ENCODE measurements around the gene SLC16A12. TPM values are rescaled to one million over a fixed set of nuclear protein-coding genes. Genes with fewer than 3 reads are reported as not detected.

SLC16A12 gene
- total and polyA plus RNA-seq, 10 of the 15 experiments (the other 5 are each of a cell fraction or from before 2014, with no cell fraction given), result not detected

- 100% methylated on average over 1 of the region's 1 CpG for WGBS (ENCODE audit: insufficient coverage, insufficient replicate concordance, low lambda C conversion rate, missing lambda C conversion rate)
- no peaks in the 10 kb centered on the region for H3K27me3 ChIP-seq (replicated peaks in 1 of 2; ENCODE audit: control insufficient read depth in 2 of 2, insufficient read depth in 2 of 2, low read length in 1 of 2)
- in situ Hi-C loops (cut with MboI) (no loop called here), intact Hi-C loops (cut with micrococcal nuclease; ENCODE audit: unreplicated experiment) (loop anchor here (10.0 kb wide), 1 partner anchor 405 kb away; the partner anchor contains the start of gene FAS)
- ATAC-seq (no peak), DNase-seq (ENCODE audit: low read depth, low spot score) (no peak), FAIRE-seq (no peak)
- POLR2A ChIA-PET, result interaction anchor here (0.6 to 1.2 kb wide), 2 partner anchors 14 to 90 kb away, joined by 3 to 4 read pairs; partner anchors contain the start of gene IFIT5
- H3K27ac ChIP-seq (ENCODE audit: control insufficient read depth, insufficient read depth), result no peak overlapping the region
- SMC1A ChIA-PET (ENCODE audit: uncharacterized antibody, unreplicated experiment), result interaction anchor here (1.1 kb wide), 2 partner anchors 10 to 19 kb away, joined by 3 to 4 read pairs; no protein-coding TSS in a partner anchor
- no peak overlapping the region for H3K9ac ChIP-seq (ENCODE audit: control insufficient read depth, insufficient read depth, low read length)
- H3K4me3 ChIP-seq, result no peak overlapping the region
- RAD21 ChIA-PET (ENCODE audit: unreplicated experiment), result interaction anchor here (0.7 to 0.9 kb wide), 2 partner anchors 14 to 19 kb away, joined by 3 to 4 read pairs; partner anchors contain the start of gene IFIT5
- H3K9me3 ChIP-seq (replicated peaks; ENCODE audit: control insufficient read depth, insufficient read depth, low read length), result no peaks in the 10 kb centered on the region; the same call in 1 of the 3 replicates
- no peak overlapping the region for H3K4me2 ChIP-seq (ENCODE audit: control insufficient read depth, insufficient read depth)
- BruUV-seq (replicated peaks), result no TSS peak
- H3K79me2 ChIP-seq (ENCODE audit: control insufficient read depth, insufficient read depth, low read length), result peaks cover 9% of the 10 kb centered on the region
- CTCF ChIA-PET, result interaction anchor here (0.9 to 1.6 kb wide), 4 partner anchors 14 to 63 kb away, joined by 3 to 5 read pairs (median 4); partner anchors contain the start of gene IFIT5
- no peaks in the 10 kb centered on the region for H3K4me1 ChIP-seq (ENCODE audit: control insufficient read depth, insufficient read depth, low read length)
- no peak overlapping the region for H2AFZ ChIP-seq (ENCODE audit: control insufficient read depth, low read depth, low read length)
- H4K20me1 ChIP-seq (ENCODE audit: control insufficient read depth, insufficient read depth), result no peaks in the 10 kb centered on the region
- peaks cover 0 to 15% of the 10 kb centered on the region in 2 experiments; a peak in 2 of 4 replicates for H3K36me3 ChIP-seq (ENCODE audit: control insufficient read depth in 2 of 2, insufficient read depth in 2 of 2, low read length in 1 of 2)
- TF ChIP-seq YY1 (IDR thresholded peaks at IDR 0.05; ENCODE audit: low read depth, low read length) (no peak), CREB1 (IDR thresholded peaks at IDR 0.05; ENCODE audit: low read depth) (no peak), MYB (IDR thresholded peaks at IDR 0.05; ENCODE audit: borderline replicate concordance, low read depth, low read length) (no peak), E2F4 (IDR thresholded peaks at IDR 0.05; ENCODE audit: low read depth, low read length) (no peak), RCOR1 (conservative IDR thresholded peaks at IDR 0.05; ENCODE audit: low read depth, low read length) (no peak), FOS (IDR thresholded peaks at IDR 0.05; ENCODE audit: borderline replicate concordance, extremely low read depth, insufficient read length) (no peak), ZBTB40 (IDR thresholded peaks at IDR 0.05; ENCODE audit: borderline replicate concordance) (no peak), JUND (IDR thresholded peaks at IDR 0.05; ENCODE audit: low read depth, low read length) (no peak), FOXK2 (IDR thresholded peaks at IDR 0.05) (no peak), PRDM15 (CRISPR knock-in tag; IDR thresholded peaks at IDR 0.05) (no peak), ASH2L (IDR thresholded peaks at IDR 0.05; ENCODE audit: borderline replicate concordance, low read depth) (no peak), EZH2 (IDR thresholded peaks at IDR 0.05; ENCODE audit: borderline replicate concordance, control insufficient read depth, low read depth, low read length) (no peak), HDAC6 (IDR thresholded peaks at IDR 0.05; ENCODE audit: unreplicated experiment) (no peak), RUNX3 (IDR thresholded peaks at IDR 0.05; ENCODE audit: low read length) (no peak)
Measured at GRCh38 chr10:89399956-89400355, 135.4 kb downstream of the SLC16A12 start.
